Stimulated activated CD4-positive, alpha-beta T cell treated with anti-CD3 and anti-CD28 coated beads, Interleukin-4, amount 100 ng/mL, for 48 hours (primary cell): ENCODE results near the gene ADO.

Source experiments
- DNase-seq, 2 donors: peaks; one replicate each; pipeline ENCODE4 v3.0.0-alpha.2; 2020; ENCODE audit warnings: low read depth in 2 of 2

Gene ADO

DNA sequence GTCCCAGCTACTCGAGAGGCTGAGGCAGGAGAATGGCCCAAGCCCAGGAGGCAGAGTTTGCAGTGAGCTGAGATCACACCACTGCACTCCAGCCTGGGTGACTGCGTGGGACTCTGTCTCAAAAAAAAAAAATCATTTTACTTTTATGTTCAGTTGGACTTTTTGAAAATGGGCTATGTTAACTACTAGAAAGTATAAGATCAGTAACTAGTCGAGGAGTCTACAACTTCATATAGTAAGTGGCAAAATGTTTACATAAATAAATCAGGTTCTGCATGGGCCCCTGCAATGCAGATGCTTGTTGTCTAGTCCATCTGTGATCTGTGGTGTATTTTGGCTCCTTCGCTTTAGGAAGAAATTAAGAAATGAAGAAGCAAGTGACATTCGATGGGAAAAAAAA, 12.3 kb upstream of the ADO start:
- no peak for DNase-seq

DNA sequence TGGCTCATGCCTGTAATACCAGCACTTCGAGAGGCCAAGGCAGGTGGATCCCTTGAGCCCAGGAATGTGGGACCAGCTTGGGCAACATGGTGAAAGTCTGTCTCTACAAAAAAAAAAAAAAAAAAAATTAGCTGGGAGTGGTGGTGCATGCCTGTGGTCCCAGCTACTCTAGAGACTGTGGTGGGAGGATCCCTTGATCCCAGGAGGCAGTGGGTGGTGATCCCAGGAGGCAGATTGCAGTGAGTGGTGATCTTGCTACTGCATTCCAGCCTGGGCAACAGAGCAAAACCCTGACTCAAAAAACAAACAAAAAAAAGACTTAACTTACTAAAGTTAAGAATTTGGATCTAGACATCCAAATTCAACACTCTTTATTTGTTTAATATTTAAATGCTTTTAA, 10.2 kb upstream of the ADO start:
- DNase-seq = no peak

DNA sequence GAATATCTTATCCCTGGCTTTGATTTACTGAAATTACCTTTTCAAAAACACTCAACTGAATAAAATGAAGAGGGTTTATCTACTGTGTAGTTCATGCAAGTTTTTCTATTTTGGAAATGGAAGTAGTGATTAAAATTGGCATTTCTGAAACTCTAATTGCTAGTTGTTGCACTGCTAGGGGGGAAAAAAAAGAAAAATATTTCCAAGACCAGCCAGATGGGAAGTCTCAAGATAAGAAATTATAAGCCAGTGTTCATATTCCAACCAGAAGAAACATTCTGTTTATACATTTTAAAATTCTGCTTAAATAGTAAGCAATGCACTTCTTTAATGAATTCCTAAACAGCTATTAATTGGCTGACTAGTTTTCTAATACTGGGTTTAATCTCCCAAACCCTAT, 9.4 kb upstream of the ADO start:
- no peak for DNase-seq

DNA sequence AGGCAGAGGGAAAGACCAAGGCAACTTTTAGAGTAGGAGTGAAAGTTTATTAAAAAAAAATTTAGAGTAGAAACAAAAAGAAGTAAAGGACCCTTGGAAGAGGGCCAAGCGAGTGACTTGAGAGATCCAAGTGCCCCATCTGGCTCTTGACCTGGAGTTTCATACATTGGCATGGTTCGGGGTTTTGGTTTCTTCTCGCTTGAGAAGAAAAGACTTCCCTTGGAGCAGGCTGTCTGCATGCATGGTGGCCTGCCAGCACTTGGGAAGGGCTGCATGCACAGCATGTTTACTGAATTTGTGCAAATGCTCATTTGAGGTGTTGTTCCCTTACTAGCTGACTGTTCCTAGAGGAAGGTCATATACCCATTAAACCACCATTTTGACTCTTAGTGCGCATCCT, 8.8 kb upstream of the ADO start:
- DNase-seq = no peak

DNA sequence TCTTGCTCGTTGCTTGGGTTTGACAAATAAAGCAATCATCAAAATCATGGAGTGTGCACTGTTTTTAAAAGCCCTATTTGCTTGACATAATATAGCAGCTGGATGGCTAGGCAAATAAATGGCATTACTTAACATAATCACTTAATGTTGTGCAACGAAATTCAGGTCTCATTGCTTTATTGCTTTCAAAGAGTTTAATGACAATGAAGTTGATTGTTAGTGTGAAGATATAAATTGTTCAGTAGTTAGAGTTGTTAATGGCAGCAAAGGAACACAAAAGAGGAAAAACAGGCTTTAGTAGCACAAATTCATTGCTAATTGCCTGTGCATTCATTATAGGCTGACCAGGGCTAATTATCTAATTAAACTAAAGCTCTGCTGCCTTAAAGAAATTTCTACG, 7.6 kb upstream of the ADO start:
- DNase-seq = no peak

DNA sequence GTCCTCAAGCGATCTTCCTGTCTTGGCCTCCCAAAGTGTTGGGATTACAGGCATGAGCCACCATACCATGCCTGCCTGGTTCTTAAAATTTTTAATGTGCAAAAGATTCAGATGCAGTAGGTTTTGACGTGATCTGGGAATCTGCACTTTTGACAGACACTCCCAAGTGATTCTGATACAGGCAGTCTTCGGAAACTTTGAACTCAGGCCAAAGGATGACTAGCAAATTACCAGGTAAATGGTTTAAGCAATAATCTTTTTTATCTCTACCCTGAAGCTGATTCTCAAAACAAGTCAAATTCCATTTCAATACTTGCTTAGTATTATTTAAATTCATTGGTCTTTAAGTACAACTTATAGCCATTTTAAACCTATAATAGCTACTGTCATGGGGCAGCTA, 2.6 kb upstream of the ADO start:
- DNase-seq = no peak

DNA sequence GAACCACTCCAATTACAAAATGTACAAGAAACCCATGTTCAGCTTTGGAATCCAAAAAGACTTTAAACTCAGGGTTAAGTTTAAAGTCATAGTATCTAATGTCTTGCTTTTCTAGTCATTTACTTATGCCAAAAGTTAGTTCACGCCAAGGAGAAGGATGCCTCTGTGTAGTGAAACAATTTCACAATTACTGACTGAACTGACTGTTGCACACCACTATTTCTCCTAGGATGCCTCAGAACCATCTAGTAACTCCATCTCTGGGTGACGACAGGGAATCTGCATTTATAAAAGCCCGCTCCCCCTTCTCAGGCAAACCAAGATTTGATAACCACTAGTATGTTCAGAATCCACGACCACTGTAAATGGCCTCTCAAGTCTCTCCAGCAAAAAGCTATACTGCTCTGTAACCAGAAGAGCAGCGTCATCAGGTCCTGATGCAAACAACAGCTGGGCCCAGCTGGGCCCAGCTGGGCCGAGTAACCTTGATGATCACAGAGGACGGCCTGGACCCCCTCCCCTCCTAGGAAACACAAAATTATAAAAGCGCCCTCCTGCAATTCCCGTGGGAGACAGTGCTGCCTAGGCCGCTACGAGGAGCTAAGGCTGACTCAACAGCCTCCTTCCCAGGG, 680 bp upstream of the ADO start:
- no peak for DNase-seq

DNA sequence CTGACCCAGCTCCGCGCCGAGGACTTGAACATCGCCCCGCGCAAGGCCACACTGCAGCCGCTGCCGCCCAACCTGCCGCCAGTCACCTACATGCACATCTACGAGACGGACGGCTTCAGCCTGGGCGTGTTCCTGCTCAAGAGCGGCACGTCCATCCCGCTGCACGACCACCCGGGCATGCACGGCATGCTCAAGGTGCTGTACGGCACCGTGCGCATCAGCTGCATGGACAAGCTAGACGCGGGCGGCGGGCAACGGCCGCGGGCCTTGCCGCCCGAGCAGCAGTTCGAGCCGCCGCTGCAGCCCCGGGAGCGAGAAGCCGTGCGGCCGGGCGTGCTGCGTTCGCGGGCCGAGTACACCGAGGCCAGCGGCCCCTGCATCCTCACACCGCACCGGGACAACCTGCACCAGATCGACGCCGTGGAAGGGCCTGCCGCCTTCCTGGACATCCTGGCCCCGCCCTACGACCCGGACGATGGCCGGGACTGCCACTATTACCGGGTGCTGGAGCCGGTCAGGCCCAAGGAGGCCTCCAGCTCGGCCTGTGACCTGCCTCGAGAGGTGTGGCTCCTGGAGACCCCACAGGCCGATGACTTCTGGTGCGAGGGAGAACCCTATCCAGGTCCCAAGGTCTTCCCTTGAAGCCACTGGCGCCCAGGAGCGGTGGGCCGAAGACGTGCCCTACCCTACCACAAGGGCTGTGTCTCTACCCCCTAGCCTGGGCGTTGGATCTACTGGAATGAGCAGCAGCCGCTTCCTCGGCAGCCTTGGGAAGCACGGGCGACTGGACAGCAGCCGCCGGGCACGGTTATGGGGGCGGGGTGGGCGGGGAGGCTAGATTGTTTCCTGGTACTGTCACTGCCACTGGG, 945 bp downstream of the ADO start:
- DNase-seq = no peak

DNA sequence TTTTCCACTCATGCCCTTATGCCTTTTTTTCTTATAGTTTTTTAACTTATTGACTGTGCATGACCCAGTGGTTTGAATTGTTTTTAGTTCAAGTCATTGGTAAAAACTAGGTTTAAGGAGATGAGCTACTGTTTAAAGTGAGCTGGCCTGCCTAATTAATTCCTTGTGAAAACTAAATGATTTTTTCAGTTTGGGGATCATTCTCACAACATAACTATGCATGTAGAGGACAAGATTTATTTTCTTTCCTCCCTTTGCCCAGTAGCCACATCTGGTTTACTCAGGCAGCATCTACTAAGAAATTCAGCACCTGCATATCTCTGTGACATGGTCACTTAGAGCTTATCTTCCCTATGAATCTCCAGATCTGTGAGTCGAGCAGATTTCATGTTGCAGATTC, 1.7 kb downstream of the ADO start:
- DNase-seq = no peak

DNA sequence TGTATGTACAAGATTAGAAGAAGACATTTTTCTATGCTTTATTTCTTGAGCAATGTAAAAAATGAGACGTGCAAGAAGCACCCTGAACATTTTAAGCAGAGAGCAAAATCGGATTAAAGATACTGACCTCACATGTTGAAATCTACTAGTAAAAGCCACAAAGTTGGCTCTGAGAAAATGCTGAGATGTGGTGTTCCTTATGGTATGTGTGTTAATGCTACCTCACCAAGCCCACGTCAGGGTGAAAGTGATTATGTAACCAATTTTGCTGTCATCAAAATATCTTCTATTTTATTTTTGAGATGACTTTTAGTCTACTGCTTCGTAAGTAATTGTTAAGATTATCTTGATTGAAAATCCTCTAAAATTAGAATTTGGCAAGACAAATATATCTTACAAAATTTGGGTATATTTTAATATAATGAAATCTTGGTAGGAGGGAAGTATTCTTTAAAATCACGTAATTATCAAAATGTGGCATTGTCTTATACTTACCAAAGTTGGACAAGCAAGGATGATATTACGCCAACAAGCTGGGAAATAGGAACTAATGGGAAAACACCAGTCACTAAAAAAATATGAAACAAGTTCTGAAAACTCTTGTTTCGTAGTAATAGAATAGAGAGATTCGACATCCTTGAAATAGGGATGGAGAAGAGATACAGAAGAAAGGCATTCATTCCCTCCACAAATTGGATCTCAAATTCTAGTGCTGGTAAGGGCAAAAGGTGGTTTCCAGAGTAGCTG, 5.8 kb downstream of the ADO start:
- no peak for DNase-seq

DNA sequence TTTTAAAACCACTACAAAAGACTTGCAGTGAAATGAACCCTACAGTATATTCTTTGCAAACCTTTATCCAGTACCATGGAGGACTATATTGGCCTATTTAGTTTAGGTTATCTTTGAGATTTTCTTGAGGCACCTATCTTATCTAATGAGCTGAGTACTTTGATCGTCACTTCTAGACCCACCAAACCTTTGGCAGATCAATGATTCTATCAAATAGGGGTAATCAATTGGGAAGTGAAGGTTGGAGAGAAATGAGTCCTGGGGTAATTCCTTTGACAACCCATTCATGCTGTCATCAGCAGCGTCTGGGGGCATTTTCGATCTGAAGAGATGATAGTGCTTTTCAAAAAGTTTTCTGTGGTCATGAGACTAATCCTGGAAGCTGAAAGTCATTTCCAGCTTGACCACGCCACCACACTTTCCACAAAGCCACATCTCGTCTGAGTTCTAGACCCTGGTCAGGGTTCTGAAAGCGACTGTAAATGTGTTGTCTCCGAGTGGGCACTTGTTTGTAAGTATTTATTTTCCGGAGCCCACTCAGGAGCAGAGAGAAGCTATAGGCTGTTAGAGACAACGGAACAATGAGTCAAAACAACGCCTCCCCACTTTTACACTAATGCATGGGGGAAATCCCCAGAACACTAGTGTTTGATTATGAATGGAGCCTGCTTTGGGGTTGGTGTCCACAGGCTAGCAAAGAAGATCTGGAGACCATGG, 6.8 kb downstream of the ADO start:
- peak; percentile 62 to 81 for DNase-seq

DNA sequence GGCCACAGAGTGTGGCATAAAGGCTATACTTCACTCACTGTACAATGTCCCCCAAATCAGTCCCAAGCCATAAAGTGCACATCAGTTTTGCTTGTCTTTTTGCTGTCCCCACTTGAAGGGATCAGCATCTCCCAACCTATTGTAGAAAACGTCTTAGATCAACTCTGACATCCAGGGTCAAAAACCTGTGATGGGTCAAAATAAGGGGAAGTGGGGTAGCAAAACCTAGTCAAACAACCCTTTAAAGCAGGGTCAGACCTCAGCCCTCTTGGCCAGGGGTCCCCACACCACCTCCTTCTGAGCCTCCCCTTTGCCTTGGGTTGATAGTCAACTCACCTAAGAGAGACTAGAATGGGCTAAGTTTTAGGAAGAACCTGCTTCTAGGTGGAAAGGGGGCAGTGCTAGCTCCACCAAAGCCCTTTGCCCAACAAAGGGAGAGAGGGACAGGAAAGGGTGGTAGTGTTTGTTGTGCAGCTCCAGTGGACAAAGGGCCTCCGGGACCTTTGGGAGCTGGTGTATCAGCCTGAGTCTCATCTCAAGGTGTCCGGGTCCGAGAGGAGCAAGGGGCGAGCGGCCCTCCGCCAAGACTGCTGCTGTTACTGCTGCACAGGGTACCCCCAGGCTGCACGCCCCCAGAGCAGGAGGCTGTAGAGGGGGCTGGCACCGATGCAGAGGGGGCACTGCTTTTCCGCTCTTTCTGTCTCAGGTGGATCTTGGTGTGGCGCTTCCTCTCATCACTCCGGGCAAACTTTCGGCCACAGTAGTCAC, 8.3 kb downstream of the ADO start:
- no peak for DNase-seq

DNA sequence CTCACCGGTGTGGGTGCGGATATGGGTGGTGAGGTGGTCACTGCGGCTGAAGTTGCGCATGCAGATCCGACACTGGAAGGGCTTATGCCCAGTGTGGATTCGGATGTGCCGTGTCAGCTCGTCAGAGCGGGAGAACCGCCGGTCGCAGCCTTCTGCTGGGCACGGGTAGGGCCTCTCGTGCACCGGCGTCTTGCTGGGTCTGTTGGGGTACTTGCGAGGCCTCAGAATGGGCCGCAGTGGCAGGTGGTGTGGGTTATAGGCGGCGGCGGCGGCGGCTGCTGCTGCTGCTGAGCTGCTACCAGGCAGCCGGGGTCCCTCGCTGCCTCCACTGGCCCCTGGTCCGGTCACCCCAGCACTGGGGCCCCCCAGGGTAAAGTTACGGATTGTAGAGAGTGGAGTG, 8.9 kb downstream of the ADO start:
- DNase-seq = no peak

DNA sequence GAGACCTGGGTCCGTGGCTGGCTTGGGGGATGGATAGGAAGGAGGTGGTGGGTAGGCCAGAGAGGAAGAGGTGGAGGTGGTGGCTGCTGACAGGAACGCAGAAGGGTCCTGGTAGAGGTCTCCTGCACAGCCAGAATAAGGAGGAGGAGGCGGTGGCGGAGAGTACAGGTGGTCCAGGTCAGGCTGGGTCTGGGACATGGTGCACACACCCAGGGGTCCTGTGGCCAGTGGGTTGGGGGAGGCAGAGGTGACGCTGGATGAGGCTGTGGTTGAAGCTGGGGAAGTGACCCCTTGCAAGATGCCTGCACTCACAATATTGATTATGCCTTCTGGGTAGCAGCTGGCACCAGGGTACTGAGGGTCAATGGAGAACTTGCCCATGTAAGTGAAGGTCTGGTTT, 9.5 kb downstream of the ADO start:
- no peak for DNase-seq

DNA sequence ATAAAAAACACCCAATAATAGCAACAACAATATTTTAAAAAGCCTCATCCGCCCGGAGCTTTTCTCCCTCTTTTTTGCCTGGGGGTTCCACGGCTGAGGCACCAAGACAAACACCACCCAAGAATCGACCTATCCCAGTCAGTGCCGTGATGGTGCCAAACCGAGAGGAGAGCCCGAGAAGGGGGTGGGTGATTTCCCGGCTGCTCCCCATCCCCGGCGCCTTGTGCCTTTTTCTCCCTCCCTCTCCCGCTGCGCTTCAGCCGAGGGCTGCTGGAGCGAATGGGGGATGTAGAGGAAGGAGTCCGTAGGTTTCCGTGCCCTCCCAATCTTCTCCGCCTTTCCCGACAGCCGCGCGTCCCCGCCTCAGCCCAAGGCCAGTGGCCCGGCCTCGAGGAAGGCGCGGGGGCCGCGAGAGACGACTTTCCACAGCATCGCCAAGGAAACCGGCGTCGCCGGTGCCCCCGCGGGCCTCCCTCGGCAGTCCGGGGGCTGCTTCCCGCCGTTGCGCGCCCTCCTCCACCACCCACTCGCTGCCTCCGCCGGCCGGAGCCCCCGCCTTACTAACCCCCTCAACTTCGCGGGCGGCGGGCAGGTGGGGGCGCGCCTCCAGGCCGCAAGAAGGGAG, 10.3 kb downstream of the ADO start:
- no peak for DNase-seq

DNA sequence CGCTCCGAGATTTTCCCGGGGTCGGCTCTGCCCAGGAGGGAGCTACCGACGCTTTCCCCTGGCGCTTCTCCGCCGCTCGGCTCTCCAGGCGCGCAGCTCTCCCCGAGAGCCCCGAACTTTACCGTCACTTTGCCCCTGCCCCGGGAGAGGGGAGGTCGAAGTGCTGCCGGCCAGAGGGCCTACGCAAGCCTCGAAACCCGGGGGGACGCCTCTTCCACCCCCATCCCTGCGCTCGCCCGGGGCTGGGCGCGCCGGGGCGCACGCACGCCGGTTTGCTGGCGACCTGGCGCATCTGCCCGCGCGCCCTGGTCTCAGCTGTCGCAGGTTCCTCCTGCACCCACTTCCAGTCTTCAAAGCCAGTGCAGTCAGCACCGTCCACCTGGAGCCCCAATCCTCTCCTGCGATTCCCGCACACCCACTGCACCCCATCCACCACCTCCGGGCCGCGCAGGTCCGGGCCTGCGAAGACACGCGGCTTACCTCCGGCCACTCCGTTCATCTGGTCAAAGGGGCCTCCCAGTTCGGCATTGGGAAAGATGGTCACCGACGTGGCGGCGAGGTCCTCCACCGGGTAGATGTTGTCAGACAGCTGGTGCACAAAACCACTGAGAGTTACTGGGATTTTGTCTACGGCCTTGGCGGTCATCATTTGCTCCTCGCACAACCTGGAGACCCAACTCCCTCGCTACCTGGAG, 11.0 kb downstream of the ADO start:
- DNase-seq = no peak

DNA sequence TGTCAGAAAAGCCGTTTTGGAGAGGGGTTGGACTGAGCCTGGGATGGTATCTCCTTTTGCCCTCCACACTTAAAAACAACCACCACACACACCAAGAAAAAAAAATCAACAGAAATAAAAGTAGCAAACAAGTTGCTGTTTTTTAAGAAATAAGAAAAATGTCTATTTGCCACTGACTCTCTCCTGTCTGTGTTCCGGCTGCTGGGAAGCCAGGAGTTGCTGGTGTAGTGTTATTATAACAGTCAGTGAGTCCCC, 11.5 kb downstream of the ADO start:
- DNase-seq = no peak

DNA sequence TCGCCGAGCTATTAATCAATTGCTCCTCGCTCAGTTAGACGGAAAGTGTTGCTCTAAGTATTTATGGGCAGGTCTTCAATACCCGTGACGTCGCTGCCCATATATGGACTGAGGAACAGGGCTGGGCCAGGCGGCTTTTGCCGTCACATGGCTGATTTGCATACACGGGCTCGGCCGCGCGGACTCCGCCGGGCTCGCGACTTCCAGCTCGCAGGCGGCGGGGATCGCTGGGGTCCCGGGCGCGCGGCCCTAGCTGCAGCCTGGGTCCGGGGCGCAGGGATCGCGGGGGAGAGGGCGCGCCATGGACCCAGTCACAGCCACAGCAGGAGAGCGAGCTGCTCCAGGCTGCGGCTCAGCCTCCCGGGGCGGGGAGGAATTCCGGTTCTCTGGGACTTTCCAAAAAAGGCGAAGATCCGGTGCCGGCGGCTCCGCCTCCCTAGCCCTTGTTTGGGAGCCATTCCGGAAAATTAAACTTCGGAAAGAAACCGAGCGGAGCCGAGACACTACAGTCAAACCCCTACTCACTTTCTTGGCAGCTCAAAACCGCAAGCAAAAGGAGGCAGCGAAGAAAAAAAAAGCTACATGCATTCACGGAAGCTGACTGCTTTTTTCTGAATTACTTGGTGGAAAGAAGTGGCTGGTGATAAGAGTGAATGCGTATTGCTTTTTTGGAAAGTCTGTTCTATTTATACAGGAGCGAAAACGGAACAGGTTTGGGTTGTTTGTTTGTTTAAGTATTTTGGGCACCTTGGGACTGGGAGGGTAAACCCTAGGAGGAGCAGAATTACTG, 12.0 kb downstream of the ADO start, which contains the start of gene EGR2:
TSS of gene EGR2 (minus strand) at position 36 of the 790 bp plus-strand sequence. CDS start 337 bp downstream, outside the sequence.
- peak; percentile 89 to 93 for DNase-seq

DNA sequence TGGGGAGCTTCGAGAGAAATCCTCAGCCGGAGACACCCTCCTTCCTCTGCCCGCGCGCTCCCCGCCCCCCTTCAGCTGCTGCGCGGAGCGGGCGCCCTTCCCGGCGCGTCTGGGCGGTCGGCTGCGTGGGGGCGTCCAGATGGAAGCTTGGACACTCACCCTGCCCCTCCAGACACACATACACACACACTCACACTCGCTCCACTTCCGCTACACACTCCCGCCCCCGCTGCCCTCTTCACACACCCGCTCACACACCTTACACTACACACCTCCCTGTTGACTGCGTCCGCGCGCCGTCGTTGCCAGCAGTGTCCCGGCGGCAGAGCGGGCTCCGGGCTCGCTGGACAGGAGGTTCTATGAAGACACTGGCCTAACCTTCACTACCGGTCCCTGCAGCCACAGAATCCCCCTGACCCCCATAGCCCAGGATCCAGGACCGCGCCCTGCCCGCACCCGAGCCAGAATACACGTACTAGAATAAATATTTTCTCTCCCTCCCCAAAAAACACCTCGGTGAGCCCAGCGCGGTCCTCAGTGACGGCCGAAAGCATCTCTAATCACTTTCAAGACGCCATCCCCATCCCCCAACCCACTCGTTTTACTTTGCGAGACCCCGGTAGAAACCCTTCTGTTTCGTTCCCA, 12.7 kb downstream of the ADO start:
- peak; percentile 55 to 63 for DNase-seq
